ENCODE data around the gene FER1L5. TPM values are rescaled to one million over a fixed set of nuclear protein-coding genes. Genes with fewer than 3 reads are reported as not detected.

Gene FER1L5
- total RNA-seq, 4 donors from 2014 or later = not detected

- Histone ChIP-seq H3K27me3 (peaks cover 16% of the 10 kb centered on the region), H3K36me3 (no peaks in the 10 kb centered on the region), H3K27ac (no peak overlapping the region), H3K4me1 (peaks cover 0 to 6% (median 0%) of the 10 kb centered on the region in 3 donors), H3K4me3 (no peak overlapping the region), H3K9me3 (no peaks in the 10 kb centered on the region)
- no peak for ATAC-seq
- TF ChIP-seq POLR2A (IDR thresholded peaks at IDR 0.05) = no peak
- no peak for TF ChIP-seq CTCF (IDR thresholded peaks at IDR 0.05)
- 72 to 75% methylated on average over 5 of the region's 5 CpGs for WGBS, 2 donors (ENCODE audit: low coverage in 1 of 2)
Measured at GRCh38 chr2:96680561-96681141, 38.1 kb downstream of the FER1L5 start.

DNA sequence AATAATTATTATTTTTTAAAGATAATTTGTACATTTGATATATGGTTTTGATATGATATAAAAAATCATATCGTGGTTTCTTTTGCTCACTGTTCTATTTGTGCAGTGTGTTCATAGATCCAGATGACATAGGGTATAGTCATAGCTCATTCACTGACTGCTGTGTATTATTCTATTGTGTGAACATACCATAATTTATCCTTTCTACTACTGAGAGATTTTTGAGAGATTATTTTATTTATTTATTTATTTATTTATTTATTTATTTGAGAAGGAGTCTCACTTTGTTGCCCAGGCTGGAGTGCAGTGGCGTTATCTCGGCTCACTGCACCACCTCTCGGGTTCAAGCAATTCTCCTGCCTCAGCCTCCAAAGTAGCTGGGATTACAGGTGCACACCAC is 39.0 kb downstream of the FER1L5 start:
- no peak for TF ChIP-seq CTCF (IDR thresholded peaks at IDR 0.05)
- no peak for TF ChIP-seq EP300 (IDR thresholded peaks at IDR 0.05)
- TF ChIP-seq POLR2AphosphoS5 (IDR thresholded peaks at IDR 0.05) = no peak
- no peak for TF ChIP-seq POLR2A (IDR thresholded peaks at IDR 0.05)
- WGBS, 2 donors (ENCODE audit: low coverage in 1 of 2) = 82 to 93% methylated on average over 4 of the region's 4 CpGs
- no peak for ATAC-seq
- no peak overlapping the region for H3K4me3 ChIP-seq
- peaks cover 23% of the 10 kb centered on the region for H3K27me3 ChIP-seq
- H3K36me3 ChIP-seq = no peaks in the 10 kb centered on the region
- peaks cover 0 to 9% (median 4%) of the 10 kb centered on the region in 3 donors for H3K4me1 ChIP-seq
- H3K9me3 ChIP-seq = no peaks in the 10 kb centered on the region
- no peak overlapping the region for H3K27ac ChIP-seq

- no peaks in the 10 kb centered on the region for H3K36me3 ChIP-seq
- no peak overlapping the region for H3K4me3 ChIP-seq
- H3K27ac ChIP-seq = no peak overlapping the region
- no peaks in the 10 kb centered on the region for H3K9me3 ChIP-seq
- H3K4me1 ChIP-seq = peaks cover 0 to 9% (median 4%) of the 10 kb centered on the region in 3 donors
- no peak for TF ChIP-seq CTCF (IDR thresholded peaks at IDR 0.05)
- TF ChIP-seq EP300 (IDR thresholded peaks at IDR 0.05) = no peak
- no peak for TF ChIP-seq POLR2A (IDR thresholded peaks at IDR 0.05)
- TF ChIP-seq POLR2AphosphoS5 (IDR thresholded peaks at IDR 0.05) = no peak
- H3K27me3 ChIP-seq = peaks cover 30% of the 10 kb centered on the region
- 80 to 100% methylated on average over 1 to 2 of the region's 5 CpGs for WGBS, 2 donors (ENCODE audit: low coverage in 1 of 2)
- ATAC-seq = no peak
Measured at GRCh38 chr2:96683307-96683706, 40.7 kb downstream of the FER1L5 start.

DNA sequence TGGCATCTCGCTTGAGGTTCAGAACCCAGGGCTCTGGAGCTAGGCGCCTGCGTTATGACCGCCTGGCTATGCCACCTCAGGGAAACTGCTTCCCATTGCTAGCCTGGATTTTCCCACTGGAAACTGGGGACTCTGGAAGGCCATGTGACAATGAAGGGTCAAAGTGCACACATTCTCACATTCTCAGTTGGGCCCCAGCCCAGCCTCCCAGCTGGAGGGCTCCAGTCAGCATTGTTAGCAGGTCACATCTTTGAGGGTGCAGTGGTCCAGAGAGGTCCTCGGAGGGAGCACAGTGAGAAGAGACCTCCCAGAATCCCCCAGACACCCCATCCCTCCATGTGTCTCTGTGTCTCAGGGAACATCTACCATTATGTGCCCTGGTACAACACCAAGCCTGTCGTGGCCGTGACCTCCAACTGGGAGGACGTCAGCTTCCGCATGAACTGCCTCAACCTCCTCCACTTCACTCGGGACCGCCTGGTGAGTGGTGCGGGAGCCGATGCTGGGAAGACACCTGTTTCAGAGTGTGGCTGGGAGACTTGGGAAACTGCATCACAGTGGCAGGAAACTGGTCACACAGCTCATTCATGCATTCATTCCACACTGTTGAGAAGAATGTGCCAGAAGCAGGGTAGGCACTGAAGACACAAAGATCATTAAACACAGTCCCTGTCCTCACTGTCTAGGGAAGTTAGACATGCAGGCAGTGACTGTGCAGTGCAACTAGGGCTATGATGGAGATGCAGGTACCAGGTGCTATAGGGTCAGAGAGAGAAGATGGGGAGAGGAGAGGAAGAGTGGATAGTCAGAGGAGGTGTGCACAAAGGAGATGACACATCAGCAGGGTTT is 41.6 kb downstream of the FER1L5 start:
- Histone ChIP-seq H3K4me3 (no peak overlapping the region), H3K9me3 (no peaks in the 10 kb centered on the region), H3K4me1 (peaks cover 0 to 9% (median 4%) of the 10 kb centered on the region in 3 donors), H3K27ac (no peak overlapping the region), H3K27me3 (peaks cover 30% of the 10 kb centered on the region), H3K36me3 (no peaks in the 10 kb centered on the region)
- TF ChIP-seq POLR2AphosphoS5 (IDR thresholded peaks at IDR 0.05) = no peak
- TF ChIP-seq POLR2A (IDR thresholded peaks at IDR 0.05) = no peak
- no peak for TF ChIP-seq CTCF (IDR thresholded peaks at IDR 0.05)
- TF ChIP-seq EP300 (IDR thresholded peaks at IDR 0.05) = no peak
- no peak for ATAC-seq
- no CpG with 5 or more reads among the region's 13 CpGs for WGBS, 2 donors (ENCODE audit: low coverage in 1 of 2)
